OCI-LY7 (cell line): ENCODE results near the gene ENO2. TPM values are rescaled to one million over a fixed set of nuclear protein-coding genes. Genes with fewer than 3 reads are reported as not detected.
A peak's percentile ranks its signal among the peaks of the same experiment; 100 is the strongest.

Source experiments
- BruUV-seq: library from RNA; stranded (reverse); fragments of 400-500 nt; replicated peaks from 2 replicates; lab custom pipeline; 2021; lab: Mats Ljungman, UMichigan
- CTCF ChIA-PET: fragments of 300-600 bp; sonication (Branson Sonifier 250); formaldehyde crosslinking; loops from one replicate; lab custom pipeline; 2022; ENCODE audit warnings: antibody characterized with exemption; ENCODE audit not compliant: unreplicated experiment; lab: Charles Lee
- POLR2A ChIA-PET: fragments of 300-600 bp; sonication (Branson Sonifier 250); formaldehyde crosslinking; loops from one replicate; lab custom pipeline; 2022; ENCODE audit warnings: antibody characterized with exemption; lab: Charles Lee
- DNase-seq: peaks from one replicate; pipeline ENCODE4 v3.0.0-alpha.2; 2015; ENCODE audit warnings: low spot score
- H2AFZ ChIP-seq: fragments of 200-600 bp; sonication (generic), shearing (Covaris generic); 2 replicates; pipeline ENCODE4 v1.6.1; 2014; ENCODE audit warnings: mild to moderate bottlenecking, antibody characterized with exemption, low read length, moderate library complexity
- H3K27ac ChIP-seq: fragments of 200-600 bp; sonication (generic); 2 replicates; pipeline ENCODE4 v1.5.1; 2014; ENCODE audit warnings: mixed run types, low read depth, mild to moderate bottlenecking, moderate library complexity, low read length, inconsistent platforms; ENCODE audit not compliant: poor library complexity, severe bottlenecking
- H3K36me3 ChIP-seq: fragments of 200-600 bp; sonication (generic); 2 replicates; pipeline ENCODE4 v1.6.1; 2014; ENCODE audit warnings: mild to moderate bottlenecking, antibody characterized with exemption, low read length, moderate library complexity, mixed read lengths; ENCODE audit not compliant: insufficient read depth
- H3K4me1 ChIP-seq: fragments of 200-600 bp; sonication (generic); 2 replicates; pipeline ENCODE4 v1.5.1; 2014; ENCODE audit warnings: mild to moderate bottlenecking, low read length; ENCODE audit not compliant: insufficient read depth, poor library complexity, severe bottlenecking
- H3K4me2 ChIP-seq: fragments of 200-600 bp; sonication (generic); 2 replicates; pipeline ENCODE4 v1.6.1; 2014; ENCODE audit warnings: mild to moderate bottlenecking, low read length
- H3K4me3 ChIP-seq: fragments of 200-600 bp; sonication (generic); 2 replicates; pipeline ENCODE4 v1.5.1; 2014; ENCODE audit warnings: mild to moderate bottlenecking, low read depth, low read length; ENCODE audit not compliant: poor library complexity, severe bottlenecking
- H3K79me2 ChIP-seq: fragments of 200-600 bp; sonication (generic); 2 replicates; pipeline ENCODE4 v1.6.1; 2016; ENCODE audit warnings: low read depth, mild to moderate bottlenecking, low read length, moderate library complexity, mixed read lengths; ENCODE audit not compliant: insufficient read depth
- H3K9me2 ChIP-seq: fragments of 200-600 bp; sonication (generic); 2 replicates; pipeline ENCODE4 v1.6.1; 2016; ENCODE audit warnings: mild to moderate bottlenecking, low read length, mixed read lengths; ENCODE audit not compliant: insufficient read depth
- H3K9me3 ChIP-seq: fragments of 200-600 bp; sonication (generic); 2 replicates; pipeline ENCODE4 v1.6.1; 2014; ENCODE audit warnings: mild to moderate bottlenecking, mixed run types, low read length, mixed read lengths
- H4K20me1 ChIP-seq: fragments of 200-600 bp; sonication (generic); 2 replicates; pipeline ENCODE4 v1.6.1; 2014; ENCODE audit warnings: mild to moderate bottlenecking, antibody characterized with exemption, low read length, moderate library complexity, mixed read lengths; ENCODE audit not compliant: insufficient read depth
- CTCF ChIP-seq: fragments of 200-600 bp; sonication (generic); conservative IDR thresholded peaks from 2 replicates; pipeline ENCODE4 v1.5.1; 2014; ENCODE audit warnings: mild to moderate bottlenecking, antibody characterized with exemption, low read length, moderate library complexity, mixed read lengths
- EZH2phosphoT487 ChIP-seq: fragments of 200-600 bp; sonication (generic); IDR thresholded peaks from 2 replicates; pipeline ENCODE4 v1.6.1; 2018; ENCODE audit warnings: low read depth, borderline replicate concordance, mild to moderate bottlenecking, mixed run types, antibody characterized with exemption, low read length, moderate library complexity, mixed read lengths
- intact Hi-C: fragments of 100-400 bp; cut with micrococcal nuclease; formaldehyde crosslinking; loops from one replicate; pipeline ENCODE4 v1.10.0; 2022; ENCODE audit not compliant: unreplicated experiment
- total RNA-seq, 2 experiments: library from RNA; depleted of rRNA in 1 of 2; stranded (reverse); fragments of >200 nt in 1 of 2; shearing (Covaris generic) in 1 of 2; gene quantifications; 2 replicates each; pipeline ENCODE4 v1.2.3, GENCODE V29; 2014 to 2022

ENO2 gene
- total RNA-seq, 2 experiments from 2014 or later, result 24.9 to 89.5 TPM

- CTCF ChIA-PET, result interaction anchor here (1.0 to 10.6 kb wide), 4 partner anchors 10 to 107 kb away, joined by 3 to 110 read pairs (median 4); partner anchors contain the start of genes C12orf57, RNU7-1 and USP5
- Histone ChIP-seq H3K9me3 (no peaks in the 10 kb centered on the region), H3K36me3 (peaks cover 6% of the 10 kb centered on the region; the same call in 1 of the 2 replicates), H3K79me2 (no peaks in the 10 kb centered on the region), H3K4me3 (peak overlapping the region; percentile 55), H3K4me1 (peaks cover 75% of the 10 kb centered on the region), H3K4me2 (peak overlapping the region; percentile 75), H3K27ac (peak overlapping the region; percentile 63), H3K9me2 (no peaks in the 10 kb centered on the region), H2AFZ (peak overlapping the region; percentile 1; the same call in 1 of the 2 replicates), H4K20me1 (no peaks in the 10 kb centered on the region)
- TF ChIP-seq CTCF (no peak), EZH2phosphoT487 (no peak)
- DNase-seq, result peak; percentile 87
- intact Hi-C loops, result loop anchor here (1.0 kb wide), 1 partner anchor 8 kb away; the partner anchor contains the start of gene PTPN6
- POLR2A ChIA-PET, result interaction anchor here (0.6 to 9.3 kb wide), 10 partner anchors 8 to 193 kb away, joined by 3 to 155 read pairs (median 6); partner anchors contain the start of genes C12orf57, PTMS, PTPN6 and RNU7-1
- BruUV-seq, result no TSS peak
Measured at GRCh38 chr12:6959058-6959804, 44.9 kb downstream of the ENO2 start.

GRCh38 chr12:6959805-6960592 is 45.6 kb downstream of the ENO2 start:
- no peak overlapping the region for H2AFZ ChIP-seq
- no peaks in the 10 kb centered on the region for H3K9me3 ChIP-seq
- no peak for DNase-seq
- no peaks in the 10 kb centered on the region for H3K9me2 ChIP-seq
- BruUV-seq, result no TSS peak
- no peak for TF ChIP-seq CTCF
- TF ChIP-seq EZH2phosphoT487, result no peak
- H3K79me2 ChIP-seq, result no peaks in the 10 kb centered on the region
- ChIA-PET POLR2A (interaction anchor here (0.6 to 9.3 kb wide), 10 partner anchors 8 to 59 kb away, joined by 3 to 155 read pairs (median 4); partner anchors contain the start of genes C12orf57, PHB2, PTPN6 and RNU7-1), CTCF (interaction anchor here (0.9 to 10.6 kb wide), 4 partner anchors 10 to 108 kb away, joined by 3 to 110 read pairs (median 4); partner anchors contain the start of genes C12orf57, RNU7-1 and USP5)
- H4K20me1 ChIP-seq, result no peaks in the 10 kb centered on the region
- peaks cover 14% of the 10 kb centered on the region for H3K36me3 ChIP-seq
- H3K27ac ChIP-seq, result peak overlapping the region; percentile 63
- peak overlapping the region; percentile 55 for H3K4me3 ChIP-seq
- peak overlapping the region; percentile 75 for H3K4me2 ChIP-seq
- peaks cover 74% of the 10 kb centered on the region for H3K4me1 ChIP-seq
- intact Hi-C loops, result loop anchor here (1.0 to 5.0 kb wide), 3 partner anchors 9 to 88 kb away; partner anchors contain the start of genes C12orf57, PTPN6 and SPSB2
